ENCODE measurements around the gene MYG1. TPM values are rescaled to one million over a fixed set of nuclear protein-coding genes. Genes with fewer than 3 reads are reported as not detected.
"Not testable (repeated sequence)": the region's sequence is repeated elsewhere in the genome, so short reads cannot be mapped to it uniquely, and the experiment has no call there.

MYG1 gene
- total RNA-seq, 1 experiment from 2014 or later = 65.1 TPM

DNA sequence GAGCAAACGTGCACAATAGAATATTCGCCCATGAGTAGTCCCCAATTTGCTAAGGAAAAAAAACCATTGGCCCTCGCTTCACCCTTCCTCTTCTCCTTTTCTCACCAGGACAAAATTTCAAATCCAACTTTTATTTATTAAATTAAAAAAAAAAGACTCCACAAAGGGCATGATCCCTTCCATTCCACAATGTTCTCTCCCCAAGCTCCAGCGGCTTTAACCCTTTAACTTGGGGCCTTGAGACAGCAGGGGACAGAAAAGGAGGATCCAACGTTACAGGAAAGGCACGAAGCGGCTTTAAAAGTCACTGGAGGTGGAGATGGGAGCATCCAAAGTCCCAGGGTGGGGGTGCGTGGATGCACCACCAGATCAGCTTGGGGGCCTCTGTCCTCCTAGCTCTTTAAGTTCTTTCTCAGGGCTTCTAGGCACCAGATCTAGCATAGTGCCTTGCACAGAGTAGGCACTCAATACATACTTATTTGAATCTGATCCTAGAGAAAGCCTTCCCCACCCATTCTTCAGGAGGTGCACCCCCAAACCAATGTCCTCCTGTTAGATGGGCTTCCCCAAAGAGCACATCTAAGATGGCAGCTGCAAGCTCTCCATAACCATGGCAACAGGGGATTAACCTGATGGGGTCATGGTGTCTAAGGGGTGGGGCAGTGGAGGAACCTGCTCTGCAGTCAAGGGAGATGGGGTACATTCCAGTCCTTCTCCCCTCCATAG is 27.1 kb downstream of the MYG1 start:
- DNase-seq (ENCODE audit: low spot score) = no peak

DNA sequence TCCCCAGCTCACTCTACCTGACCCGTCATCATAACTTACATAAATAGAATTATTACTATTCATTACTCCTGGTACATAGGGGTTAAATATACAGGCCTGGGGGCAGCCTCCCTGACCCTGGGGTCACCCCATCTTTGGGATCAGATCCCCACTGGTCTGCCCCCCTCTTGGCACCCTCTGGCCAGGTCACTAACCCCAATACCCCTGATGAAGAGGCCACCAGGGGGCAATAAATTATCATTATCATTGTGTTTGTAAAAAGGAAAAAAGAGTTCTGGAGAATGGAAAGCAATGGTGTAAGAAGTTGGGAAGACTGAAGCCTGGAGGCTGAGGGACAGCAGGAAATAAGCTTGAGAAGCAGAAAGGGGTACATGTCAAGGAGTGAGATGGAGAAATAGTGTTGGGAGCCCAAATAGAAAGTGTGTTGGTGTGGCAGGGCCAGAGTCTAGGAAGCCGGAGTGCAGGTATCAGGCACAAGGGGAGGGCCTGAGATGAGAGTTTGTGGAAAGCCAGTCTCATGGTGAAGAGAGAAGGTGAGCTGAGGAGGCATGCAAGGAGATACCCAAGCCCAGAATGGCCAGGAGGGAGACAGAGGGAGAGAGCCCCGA is 28.0 kb downstream of the MYG1 start:
- DNase-seq (ENCODE audit: low spot score) = no peak

DNA sequence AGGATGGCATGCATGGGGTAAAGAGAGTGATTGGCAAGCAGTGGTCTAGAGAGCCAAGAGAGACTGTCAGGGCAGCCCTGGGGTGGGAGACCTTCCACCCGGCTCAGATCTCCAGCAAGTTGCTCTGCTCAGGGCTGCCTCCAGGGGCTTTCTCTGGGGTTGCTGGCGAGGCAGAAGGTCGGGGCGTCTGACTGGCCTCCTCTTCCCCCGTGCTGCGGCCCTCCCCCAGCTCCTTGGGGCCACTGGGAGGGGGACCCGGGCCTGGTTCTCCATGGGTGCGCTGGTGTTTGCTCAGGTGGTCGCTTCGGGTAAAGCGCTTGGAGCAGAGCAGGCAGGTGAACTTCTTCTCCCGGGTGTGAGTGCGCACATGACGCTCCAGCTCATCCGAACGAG is 28.5 kb downstream of the MYG1 start:
- DNase-seq (ENCODE audit: low spot score) = no peak

DNA sequence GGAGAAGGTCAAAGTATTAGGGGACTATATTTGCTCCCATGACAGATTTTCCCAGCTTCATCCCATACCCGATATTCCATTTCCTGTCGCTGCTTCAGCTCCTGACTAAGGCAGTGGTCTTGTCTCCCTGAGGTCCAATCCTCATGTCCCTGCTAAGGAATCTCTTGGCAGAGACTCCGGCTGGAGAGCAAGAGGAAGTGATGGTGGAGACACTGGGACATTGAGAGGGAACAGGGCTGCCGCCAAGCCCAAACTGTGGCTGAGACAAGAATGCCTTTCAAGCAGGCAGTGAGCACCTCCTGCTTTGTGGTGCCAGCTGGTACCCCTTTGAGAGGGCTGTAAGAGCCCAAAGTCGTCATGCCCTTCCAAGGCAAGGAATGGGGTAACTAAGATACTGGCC is 31.2 kb downstream of the MYG1 start:
- no peak for DNase-seq (ENCODE audit: low spot score)

DNA sequence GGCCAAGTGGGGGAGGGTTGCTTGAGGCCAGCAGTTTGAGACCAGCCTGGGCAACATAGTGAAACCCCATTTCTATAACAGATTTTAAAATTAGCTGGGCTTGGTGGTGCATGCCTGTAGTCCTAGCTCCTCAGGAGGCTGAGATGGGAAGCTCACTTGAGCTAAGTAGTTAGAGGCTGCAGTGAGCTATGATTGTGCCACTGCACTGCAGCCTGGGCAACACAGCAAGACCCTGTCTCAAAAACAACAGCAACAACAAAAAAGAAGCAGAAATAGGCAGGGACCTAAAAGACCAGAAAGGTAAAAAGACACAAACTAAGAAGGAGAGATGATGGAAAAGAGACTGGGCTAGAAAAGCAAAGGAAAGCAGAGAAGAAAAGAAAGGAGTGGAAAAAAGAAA is 32.8 kb downstream of the MYG1 start:
- DNase-seq (ENCODE audit: low spot score) = not testable (repeated sequence)

DNA sequence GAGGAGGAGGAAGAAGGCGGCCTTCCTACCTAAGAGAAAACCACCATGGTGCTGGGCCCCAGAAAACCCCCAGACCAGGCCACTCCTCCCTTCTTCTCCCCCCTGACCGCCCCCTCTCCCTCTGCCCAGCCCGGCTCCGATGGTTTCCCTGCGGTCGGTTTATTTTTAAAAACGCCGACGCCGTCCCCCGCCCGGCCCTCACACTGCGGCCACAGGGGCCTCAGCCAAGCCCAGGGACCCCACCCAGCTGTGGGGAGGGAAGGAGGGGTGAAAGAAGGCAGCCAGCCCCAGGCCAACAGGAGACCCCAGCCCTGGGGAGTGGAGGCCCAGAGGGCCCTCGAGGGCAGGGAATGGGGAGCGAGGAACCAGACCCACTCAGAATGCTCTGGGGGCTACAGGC is 33.2 kb downstream of the MYG1 start:
- DNase-seq (ENCODE audit: low spot score) = no peak

DNA sequence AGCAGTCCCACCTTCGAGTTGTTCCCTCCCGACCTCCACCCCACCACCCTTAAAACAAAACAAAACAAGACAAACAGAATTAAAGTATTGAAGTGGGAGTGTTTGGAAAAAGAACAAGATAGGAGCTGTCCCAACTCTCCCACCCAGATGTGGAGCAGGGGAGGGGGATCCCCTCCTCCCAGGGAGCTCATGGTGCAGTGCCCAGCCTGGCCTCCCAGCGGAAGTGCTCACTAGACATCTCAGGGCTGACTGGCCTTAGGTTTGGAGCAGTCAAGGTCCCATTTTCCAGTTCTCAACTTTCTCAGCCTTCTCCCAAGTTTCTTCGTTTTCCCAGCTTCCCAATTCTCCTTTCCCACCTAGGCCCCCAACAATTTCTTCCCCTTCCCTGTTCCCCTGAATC is 33.8 kb downstream of the MYG1 start:
- no peak for DNase-seq (ENCODE audit: low spot score)

DNA sequence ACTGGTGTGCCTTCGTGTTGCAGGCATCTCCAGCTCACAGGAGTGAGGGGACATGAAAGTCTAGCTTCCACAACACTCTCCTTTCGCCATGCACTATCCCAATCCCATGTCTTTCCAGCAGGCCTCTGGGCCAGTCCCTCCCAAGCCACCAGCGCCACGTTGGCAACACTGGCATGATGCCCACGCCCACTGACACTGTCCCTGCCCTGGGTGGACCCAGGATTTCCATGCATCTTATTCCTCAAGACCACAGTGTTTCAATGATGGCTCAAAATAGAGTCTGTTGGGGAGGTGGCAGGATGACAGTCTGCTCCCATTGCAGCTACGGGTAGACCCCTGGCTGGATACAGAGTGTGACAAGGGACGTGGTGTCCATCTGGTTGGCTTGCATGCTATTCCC is 34.4 kb downstream of the MYG1 start:
- no peak for DNase-seq (ENCODE audit: low spot score)

DNA sequence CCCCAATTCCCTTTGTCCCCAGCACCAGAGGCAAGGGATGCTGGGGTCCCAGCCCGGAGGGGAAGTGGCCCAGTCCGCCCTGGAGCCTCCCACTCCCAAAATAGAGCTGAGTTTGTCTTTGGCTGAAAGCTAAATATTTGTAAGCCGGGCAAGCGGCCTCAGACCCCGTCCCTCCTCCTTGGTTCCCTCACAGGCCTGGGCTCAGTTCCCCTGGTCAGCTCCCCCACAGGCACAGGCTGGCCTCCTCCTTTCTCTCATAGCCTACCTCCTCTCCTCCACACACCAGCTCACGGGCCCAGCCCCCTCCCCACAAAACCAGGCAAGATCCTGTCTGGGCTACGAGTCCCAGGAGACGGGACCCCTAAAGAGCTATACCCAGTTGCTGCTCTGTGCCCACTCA is 35.3 kb downstream of the MYG1 start:
- no peak for DNase-seq (ENCODE audit: low spot score)

DNA sequence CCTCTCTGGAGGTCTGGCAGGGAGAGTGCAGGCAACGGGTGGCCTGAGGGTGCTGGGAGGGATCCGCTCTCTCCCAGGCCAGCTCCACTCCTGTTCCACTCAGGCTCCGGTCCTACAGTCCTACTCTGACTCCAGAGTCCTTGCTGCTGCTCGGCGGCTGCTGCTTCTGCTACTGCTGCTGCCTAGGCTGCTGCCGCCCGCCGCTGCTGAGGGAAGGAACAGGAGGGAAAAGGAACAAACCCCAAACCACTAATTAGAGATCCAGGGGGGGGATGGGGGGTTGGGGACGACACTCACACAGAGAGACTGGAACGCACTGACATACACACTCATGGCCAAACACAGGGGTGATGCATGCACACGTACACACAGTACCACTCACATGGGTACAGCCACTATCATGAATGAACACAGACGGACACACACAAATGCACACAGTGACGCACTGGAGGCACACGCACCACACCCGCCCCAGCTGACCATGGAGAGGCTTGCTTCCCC is 36.7 kb downstream of the MYG1 start, which contains the start of gene SP7:
TSS of gene SP7 (minus strand) at position 174 of the 501 bp plus-strand sequence. CDS start 708 bp downstream, outside the sequence.
- no peak for DNase-seq (ENCODE audit: low spot score)

DNA sequence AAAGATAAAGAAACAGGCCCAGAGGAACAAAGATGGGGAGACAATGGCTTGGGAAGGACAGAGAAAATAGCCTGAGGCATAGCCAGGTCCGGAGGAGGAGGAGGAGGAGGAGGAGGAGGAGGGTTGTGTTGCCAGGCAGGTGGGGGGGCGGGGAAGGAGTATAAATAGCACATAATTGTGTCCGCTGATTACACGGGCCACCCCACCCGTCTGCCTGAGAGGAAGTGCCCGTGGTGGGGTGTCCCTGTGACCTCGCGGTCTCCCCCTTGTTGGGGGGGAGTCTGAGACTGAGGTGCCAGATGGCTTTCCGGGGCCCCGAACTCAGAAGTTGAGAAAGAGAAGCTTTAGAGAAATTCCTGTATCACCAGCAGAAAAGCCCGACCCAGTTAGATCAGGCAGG is 38.5 kb downstream of the MYG1 start:
- DNase-seq (ENCODE audit: low spot score) = no peak

DNA sequence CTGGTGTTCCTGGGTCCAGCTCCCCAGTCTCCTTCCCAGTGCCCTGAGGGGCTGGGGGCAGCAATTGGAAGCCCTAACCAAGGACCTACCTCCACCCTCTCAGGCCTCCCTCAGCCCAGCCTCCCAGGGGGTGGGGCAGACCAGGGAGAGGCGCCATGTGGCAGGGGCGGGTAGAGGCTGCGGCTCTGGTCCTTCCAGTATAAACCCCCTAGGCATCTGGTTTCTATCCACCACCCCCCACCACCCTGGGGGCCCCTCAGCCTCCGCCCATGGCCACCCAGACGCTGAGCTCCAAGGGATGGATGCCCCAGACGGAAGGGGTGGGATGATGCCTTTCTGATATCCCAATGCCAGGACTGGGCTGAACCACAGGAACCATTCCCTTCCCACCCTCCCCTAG is 39.4 kb downstream of the MYG1 start:
- DNase-seq (ENCODE audit: low spot score) = no peak

DNA sequence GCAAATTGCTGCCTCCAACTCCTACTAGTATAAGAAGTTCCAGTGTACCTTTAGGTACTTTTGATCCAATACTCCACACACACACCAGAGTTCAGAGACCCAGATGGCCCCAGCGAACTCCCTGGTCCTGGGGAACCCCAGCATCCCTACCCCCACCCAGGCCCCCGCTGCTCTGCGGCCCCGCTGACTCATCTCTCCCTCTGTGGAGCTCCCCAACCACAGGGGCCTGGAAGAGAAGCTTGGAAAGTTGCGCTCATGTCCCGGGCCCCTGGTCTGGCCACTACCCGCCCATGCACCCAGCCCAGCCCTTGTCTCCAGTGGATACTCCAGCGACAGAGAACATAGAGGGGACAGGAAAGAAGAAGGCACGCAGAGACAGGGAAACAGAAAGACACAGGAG is 40.9 kb downstream of the MYG1 start:
- DNase-seq (ENCODE audit: low spot score) = no peak

DNA sequence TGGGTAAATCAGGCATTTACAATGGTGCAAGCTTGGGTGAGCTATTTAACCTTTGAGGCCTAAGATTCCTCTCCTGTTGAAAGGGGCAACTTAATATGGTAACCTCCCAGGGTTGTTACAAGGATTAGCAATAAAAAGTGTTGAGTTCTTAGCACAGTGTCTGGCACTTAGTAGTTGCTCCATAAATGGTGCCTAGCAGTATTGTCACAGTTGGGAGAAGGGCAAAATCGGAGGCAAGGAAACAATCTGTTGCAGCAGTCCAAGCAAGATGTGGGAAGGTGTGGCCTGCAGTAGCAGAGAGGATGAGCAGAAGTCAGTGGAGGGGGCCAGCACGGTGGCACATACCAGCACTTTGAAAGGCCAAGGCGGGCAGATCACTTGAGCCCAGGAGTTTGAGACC is 44.0 kb downstream of the MYG1 start:
- no peak for DNase-seq (ENCODE audit: low spot score)

DNA sequence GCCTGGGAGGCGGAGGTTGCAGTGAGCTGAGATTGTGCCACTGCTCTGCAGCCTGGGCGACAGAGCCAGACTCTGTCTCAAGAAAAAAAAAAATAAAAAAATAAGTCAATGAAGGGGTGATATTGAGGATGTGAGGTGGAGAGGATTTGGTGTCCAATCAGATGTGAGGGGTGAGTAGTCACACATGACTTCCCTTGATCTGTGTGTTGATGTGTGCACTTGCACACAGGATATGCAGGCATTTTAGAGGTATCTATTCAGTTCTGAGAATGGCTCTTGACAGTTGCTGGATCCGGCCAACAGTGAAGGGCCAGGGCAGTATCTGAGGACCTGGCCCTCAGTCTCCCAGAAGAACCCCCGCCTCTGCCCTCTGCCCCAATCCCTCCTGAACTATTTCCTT is 44.5 kb downstream of the MYG1 start:
- DNase-seq (ENCODE audit: low spot score) = no peak

DNA sequence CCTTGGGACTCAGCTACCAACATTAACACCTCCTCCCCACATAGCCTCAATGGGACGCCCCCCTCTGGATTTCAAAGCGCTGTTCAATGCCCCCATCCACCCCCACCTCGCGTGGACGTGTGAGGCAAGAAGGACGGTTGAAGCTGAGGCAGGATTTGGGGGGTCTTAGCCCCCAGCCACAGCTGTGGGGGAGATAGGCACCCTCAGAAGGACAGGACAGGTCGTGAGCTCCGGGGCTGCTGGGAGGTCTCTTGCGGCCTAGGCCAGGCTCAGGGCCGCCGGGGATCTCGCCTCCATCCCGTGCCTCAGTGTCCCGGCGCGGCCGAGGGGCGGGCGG is 45.0 kb downstream of the MYG1 start:
- no peak for DNase-seq (ENCODE audit: low spot score)

DNA sequence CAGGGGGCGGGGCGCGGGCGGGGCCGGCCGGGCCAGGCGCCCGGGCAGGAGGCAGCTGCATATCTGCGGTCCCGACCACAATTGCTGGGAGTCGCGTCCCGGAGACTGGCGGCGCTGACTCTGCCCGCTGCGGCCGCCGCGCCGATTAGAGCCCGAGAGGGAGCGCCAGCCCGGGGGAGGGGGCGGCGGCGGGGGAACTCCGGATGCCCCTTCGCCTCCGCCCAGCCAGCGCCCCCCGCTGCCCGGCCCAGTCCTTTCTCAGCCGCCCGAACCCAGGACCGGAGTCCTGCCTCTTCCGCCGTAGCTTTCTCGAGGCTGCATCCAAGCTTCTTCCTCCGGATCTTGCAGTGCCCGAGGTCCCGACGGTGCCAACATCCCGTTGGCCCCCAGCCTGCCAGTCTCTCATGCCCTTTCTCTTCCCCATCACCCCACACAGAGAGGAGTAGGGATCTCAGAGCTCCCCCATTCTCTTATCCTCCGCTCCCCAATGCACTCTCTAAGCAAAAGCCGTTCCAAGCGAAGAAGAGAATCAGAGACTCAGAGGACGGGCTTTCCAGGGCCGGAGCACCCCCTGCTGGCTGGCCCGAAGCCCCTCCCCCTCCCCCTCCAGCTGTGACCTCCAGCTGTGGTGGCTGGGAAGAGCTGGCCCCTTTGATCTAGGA is 45.5 kb downstream of the MYG1 start:
- DNase-seq (ENCODE audit: low spot score) = peak; percentile 55

DNA sequence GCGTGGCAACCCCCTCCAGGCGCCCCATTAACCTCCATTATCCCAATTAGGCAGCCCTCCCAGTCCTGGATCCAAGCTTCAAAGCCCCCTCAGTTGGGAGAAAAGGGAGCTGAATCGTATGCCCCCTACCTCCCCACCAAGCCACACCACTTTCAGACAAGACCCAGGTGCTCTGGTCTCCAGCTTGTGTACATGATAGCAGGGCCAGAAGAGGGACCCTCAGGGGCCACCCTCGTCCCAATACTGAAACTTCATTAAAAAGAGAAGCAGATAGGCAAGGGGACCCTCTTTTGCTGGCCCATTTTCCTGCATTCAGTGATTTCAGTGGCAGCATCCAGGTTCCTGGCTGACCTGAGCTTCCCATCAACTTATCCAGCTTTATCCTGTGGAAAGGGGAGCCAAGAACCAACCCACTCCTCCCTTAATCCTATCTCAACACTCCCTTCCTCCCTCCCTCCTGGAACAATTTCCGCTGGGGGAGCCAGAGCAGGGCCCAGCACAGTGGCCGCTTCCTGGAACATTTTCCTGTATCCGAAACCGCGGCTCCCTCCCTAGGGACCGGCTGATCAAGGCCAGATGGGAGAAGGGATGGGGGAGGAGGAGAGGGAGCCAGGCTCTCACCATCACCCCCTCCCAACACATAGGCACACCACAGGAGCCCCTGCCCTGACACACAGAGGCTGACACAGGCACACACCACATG is 46.1 kb downstream of the MYG1 start:
- no peak for DNase-seq (ENCODE audit: low spot score)

DNA sequence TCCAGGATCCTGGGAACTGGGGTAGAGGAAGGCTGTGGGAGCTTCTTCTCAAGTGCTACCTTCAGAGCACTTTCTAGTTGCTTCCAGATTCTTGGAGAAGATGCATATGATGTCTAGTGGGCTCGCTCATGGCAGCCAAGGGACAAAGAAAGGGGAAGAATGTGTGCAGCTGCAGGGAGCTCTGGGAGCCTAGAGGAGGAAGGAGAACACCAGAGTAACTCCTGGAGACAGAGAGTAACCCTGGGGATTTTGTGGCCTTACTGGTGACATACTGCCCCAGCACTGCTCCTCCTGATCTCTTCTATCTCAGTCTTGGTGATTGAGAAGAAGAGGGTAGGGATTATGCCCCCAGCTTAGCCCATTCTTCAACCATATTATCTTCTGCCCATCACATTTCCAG is 47.0 kb downstream of the MYG1 start:
- DNase-seq (ENCODE audit: low spot score) = no peak

DNA sequence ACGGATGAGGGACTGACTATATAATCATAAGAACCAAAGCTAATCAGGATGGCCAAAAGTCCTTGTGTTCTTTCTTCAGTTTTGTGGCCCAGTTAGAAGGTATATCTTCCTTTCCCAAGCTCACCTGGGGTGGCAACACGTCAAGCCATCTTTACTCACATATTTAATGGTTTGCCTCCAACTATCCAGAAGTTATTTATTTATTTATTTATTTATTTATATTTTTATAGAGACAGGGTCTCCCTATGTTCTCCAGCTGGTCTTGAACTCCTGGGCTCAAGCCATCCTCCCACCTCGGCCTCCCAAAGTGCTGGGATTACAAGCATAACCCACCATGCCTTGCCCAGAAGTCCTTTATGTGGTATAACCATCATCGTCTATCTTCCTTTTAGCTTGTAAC is 48.4 kb downstream of the MYG1 start:
- DNase-seq (ENCODE audit: low spot score) = no peak

DNA sequence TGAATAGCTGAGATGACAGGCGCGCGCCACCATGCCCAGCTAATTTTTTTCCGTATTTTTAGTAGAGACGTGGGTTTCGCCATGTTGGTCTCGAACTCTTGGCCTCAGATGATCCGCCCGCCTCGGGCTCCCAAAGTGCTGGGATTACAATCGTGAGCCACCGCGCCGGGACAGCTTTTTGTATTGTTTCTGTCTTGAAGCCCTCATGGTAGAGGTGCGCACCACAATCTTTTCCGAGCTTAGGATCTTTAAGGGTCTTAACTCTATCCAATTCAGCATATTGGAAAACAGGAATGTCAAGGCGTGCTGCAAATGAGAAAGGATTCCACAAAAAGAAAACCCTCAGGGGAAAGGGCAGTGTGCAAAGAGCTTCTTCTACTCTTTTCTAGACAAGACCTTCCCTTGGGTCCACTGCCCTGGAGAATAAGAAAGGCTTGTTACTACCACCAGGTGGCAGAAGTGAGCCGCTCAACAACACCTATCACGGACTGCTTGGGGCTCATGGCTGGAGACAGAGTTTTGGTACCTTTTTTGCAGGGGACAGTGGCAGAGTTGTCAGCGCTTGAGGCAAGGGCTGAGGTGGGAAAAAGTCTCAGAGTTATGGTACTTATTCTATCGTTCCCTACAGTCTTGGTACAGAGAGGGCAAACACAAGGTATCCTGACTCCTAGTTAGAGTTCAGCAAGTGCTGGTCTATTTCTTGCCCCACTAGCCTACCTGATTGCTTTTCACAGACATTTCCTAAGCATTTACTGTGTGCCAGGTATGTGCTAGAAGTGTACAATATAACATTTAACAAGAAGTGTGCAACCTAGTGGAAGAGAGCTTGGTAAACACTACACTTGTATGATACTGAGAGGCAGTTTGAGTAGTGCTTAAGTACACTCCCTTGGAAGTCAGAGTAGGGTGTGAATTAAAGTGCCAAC is 53.1 kb downstream of the MYG1 start:
- peak; percentile 76 for DNase-seq (ENCODE audit: low spot score)
